ENCODE data around the gene SECISBP2L. TPM values are rescaled to one million over a fixed set of nuclear protein-coding genes. Genes with fewer than 3 reads are reported as not detected.

Gene SECISBP2L
- total RNA-seq, 3 donors from 2014 or later: 40.8 to 66.3 (median 49.0) TPM

GRCh38 chr15:48968066-48968465 is 78.2 kb downstream of the SECISBP2L start:
- intact Hi-C loops (cut with DNase I, micrococcal nuclease): no loop called here

GRCh38 chr15:48967336-48967735 is 78.9 kb downstream of the SECISBP2L start:
- ATAC-seq: no peak
- Histone ChIP-seq H3K4me1 (ENCODE audit: low read depth) (peaks cover 12% of the 10 kb centered on the region), H3K4me3 (no peak overlapping the region), H3K36me3 (ENCODE audit: low read depth) (no peaks in the 10 kb centered on the region), H3K9me3 (no peaks in the 10 kb centered on the region)
- no peak for TF ChIP-seq CTCF (IDR thresholded peaks at IDR 0.05)
- no peak for DNase-seq
- intact Hi-C loops (cut with DNase I, micrococcal nuclease): no loop called here

More at GRCh38 chr15:48968066-48968465, 78.2 kb downstream of the SECISBP2L start:
- Histone ChIP-seq H3K4me3 (no peak overlapping the region), H3K4me1 (ENCODE audit: low read depth) (peaks cover 6% of the 10 kb centered on the region), H3K36me3 (ENCODE audit: low read depth) (no peaks in the 10 kb centered on the region), H3K9me3 (no peaks in the 10 kb centered on the region)
- no peak for DNase-seq
- no peak for ATAC-seq
- TF ChIP-seq CTCF (IDR thresholded peaks at IDR 0.05): no peak

GRCh38 chr15:48966595-48967301 is 79.5 kb downstream of the SECISBP2L start:
- ATAC-seq (peak; percentile 47), DNase-seq (no peak)
- no peak for TF ChIP-seq CTCF (IDR thresholded peaks at IDR 0.05)
- Histone ChIP-seq H3K9me3 (no peaks in the 10 kb centered on the region), H3K4me1 (ENCODE audit: low read depth) (peaks cover 12% of the 10 kb centered on the region), H3K4me3 (no peak overlapping the region), H3K36me3 (ENCODE audit: low read depth) (no peaks in the 10 kb centered on the region)
- intact Hi-C loops (cut with DNase I, micrococcal nuclease): no loop called here

- Histone ChIP-seq H3K9me3 (no peaks in the 10 kb centered on the region), H3K4me1 (ENCODE audit: low read depth) (peaks cover 12% of the 10 kb centered on the region), H3K4me3 (no peak overlapping the region), H3K36me3 (ENCODE audit: low read depth) (no peaks in the 10 kb centered on the region)
- intact Hi-C loops (cut with DNase I, micrococcal nuclease): no loop called here
- TF ChIP-seq CTCF (IDR thresholded peaks at IDR 0.05): no peak
- no peak for DNase-seq
- ATAC-seq: no peak
Measured at GRCh38 chr15:48965972-48966371, 80.3 kb downstream of the SECISBP2L start.

GRCh38 chr15:48964898-48965297 is 81.3 kb downstream of the SECISBP2L start:
- no peak for TF ChIP-seq CTCF (IDR thresholded peaks at IDR 0.05)

More at GRCh38 chr15:48964898-48965297, 81.3 kb downstream of the SECISBP2L start:
- DNase-seq (no peak), ATAC-seq (no peak)
- H3K36me3 ChIP-seq (ENCODE audit: low read depth): no peaks in the 10 kb centered on the region
- no peak overlapping the region for H3K4me3 ChIP-seq
- intact Hi-C loops (cut with DNase I, micrococcal nuclease): no loop called here
- no peaks in the 10 kb centered on the region for H3K9me3 ChIP-seq
- peaks cover 12% of the 10 kb centered on the region for H3K4me1 ChIP-seq (ENCODE audit: low read depth)

Measured in mucosa of descending colon (tissue), 3 donors.